HCEC 1CT (cell line): Measurements from ENCODE around the gene TAT.
A peak's percentile ranks its signal among the peaks of the same experiment; 100 is the strongest.
"Not testable (repeated sequence)": the region's sequence is repeated elsewhere in the genome, so short reads cannot be mapped to it uniquely, and the experiment has no call there.

Experiments
- DNase-seq: peaks from one replicate; pipeline ENCODE4 v3.0.0-alpha.2; 2017

The TAT gene

GRCh38 chr16:71584543-71585317, 7.8 kb upstream of the TAT start:
- no peak for DNase-seq

- not testable (repeated sequence) for DNase-seq
These were observed 5.6 kb upstream of the TAT start for GRCh38 chr16:71582553-71582848.

- DNase-seq: no peak
These were observed 2.2 kb downstream of the TAT start for GRCh38 chr16:71574702-71575101.

- DNase-seq: no peak
These were observed 3.4 kb downstream of the TAT start for GRCh38 chr16:71573387-71574094.

- DNase-seq: no peak
These were observed 4.3 kb downstream of the TAT start for GRCh38 chr16:71572497-71573116.

- DNase-seq: no peak
These were observed 6.7 kb downstream of the TAT start for GRCh38 chr16:71570144-71570543.

GRCh38 chr16:71569621-71570020, 7.3 kb downstream of the TAT start:
- DNase-seq: no peak

GRCh38 chr16:71568551-71568950, 8.3 kb downstream of the TAT start:
- no peak for DNase-seq

- no peak for DNase-seq
These were observed 9.0 kb downstream of the TAT start for GRCh38 chr16:71567931-71568330.

GRCh38 chr16:71565812-71566700, 10.8 kb downstream of the TAT start:
- no peak for DNase-seq

GRCh38 chr16:71564335-71564967, 12.4 kb downstream of the TAT start:
- no peak for DNase-seq

- DNase-seq: no peak
These were observed 14.3 kb downstream of the TAT start for GRCh38 chr16:71562552-71562951.

GRCh38 chr16:71561886-71562285, 15.0 kb downstream of the TAT start:
- not testable (repeated sequence) for DNase-seq

- DNase-seq: no peak
These were observed 17.0 kb downstream of the TAT start for GRCh38 chr16:71559855-71560254.

GRCh38 chr16:71557954-71558582, 18.8 kb downstream of the TAT start:
- DNase-seq: no peak

- no peak for DNase-seq
These were observed 19.6 kb downstream of the TAT start for GRCh38 chr16:71557299-71557698.

GRCh38 chr16:71555230-71555891, 21.5 kb downstream of the TAT start:
- no peak for DNase-seq

- DNase-seq: no peak
These were observed 24.0 kb downstream of the TAT start for GRCh38 chr16:71552698-71553503.

GRCh38 chr16:71547168-71547567, 29.7 kb downstream of the TAT start:
- DNase-seq: no peak

- DNase-seq: peak; percentile 52
These were observed 34.5 kb downstream of the TAT start for GRCh38 chr16:71542377-71542776.

GRCh38 chr16:71537643-71538042, 39.2 kb downstream of the TAT start:
- DNase-seq: peak; percentile 35
